CD4-positive, alpha-beta memory T cell (primary cell): ENCODE results near the gene ZAR1L. TPM values are rescaled to one million over a fixed set of nuclear protein-coding genes. Genes with fewer than 3 reads are reported as not detected.

Experiments
- CTCF ChIA-PET: fragments of 350-600 bp; sonication (Branson Sonifier 250); formaldehyde crosslinking; loops from one replicate; lab custom pipeline; 2021; ENCODE audit warnings: inconsistent platforms; ENCODE audit not compliant: partially characterized antibody; lab: Charles Lee
- POLR2A ChIA-PET: fragments of 350-600 bp; sonication (Branson Sonifier 250); formaldehyde crosslinking; loops from one replicate; lab custom pipeline; 2021; ENCODE audit not compliant: partially characterized antibody; lab: Charles Lee
- DNase-seq, 5 donors: peaks; one replicate each; pipeline versions ENCODE4 v3.0.0 to v3.0.0-alpha.2; 2020 to 2022; ENCODE audit warnings: mixed read lengths in 1 of 5
- H3K27ac ChIP-seq: one replicate; pipeline ENCODE4 v1.7.0; 2013; ENCODE audit warnings: low read depth, low read length
- H3K27me3 ChIP-seq: 2 replicates; pipeline ENCODE4 v1.7.0; 2013; ENCODE audit warnings: mild to moderate bottlenecking, low read length, moderate library complexity; ENCODE audit not compliant: insufficient read depth
- H3K36me3 ChIP-seq: 2 replicates; pipeline ENCODE4 v1.7.0; 2013; ENCODE audit warnings: mild to moderate bottlenecking, low read length, moderate library complexity; ENCODE audit not compliant: insufficient read depth
- H3K4me1 ChIP-seq: 2 replicates; pipeline ENCODE4 v1.7.0; 2013; ENCODE audit warnings: mild to moderate bottlenecking, low read length, moderate library complexity; ENCODE audit not compliant: insufficient read depth
- H3K4me3 ChIP-seq, 2 donors: one replicate each; pipeline ENCODE4 v1.7.0; 2013; ENCODE audit warnings: low read length in 2 of 2, mild to moderate bottlenecking in 1 of 2
- H3K9me3 ChIP-seq, 2 donors: one replicate each; pipeline ENCODE4 v1.7.0; 2013; ENCODE audit warnings: low read length in 2 of 2, control low read depth in 1 of 2; ENCODE audit not compliant: control insufficient read depth in 1 of 2
- H3K27ac Mint-ChIP-seq, 7 donors: one replicate each; pipeline ENCODE4 v1.8.0; 2020 to 2021; ENCODE audit warnings: mixed read lengths in 7 of 7, mild to moderate bottlenecking in 6 of 7, inconsistent platforms in 3 of 7, moderate library complexity in 3 of 7
- H3K27me3 Mint-ChIP-seq, 2 donors: one replicate each; pipeline ENCODE4 v1.8.0; 2020 to 2021; ENCODE audit warnings: mixed read lengths in 2 of 2
- H3K36me3 Mint-ChIP-seq, 2 donors: one replicate each; pipeline ENCODE4 v1.8.0; 2020 to 2021; ENCODE audit warnings: mixed read lengths in 2 of 2, inconsistent platforms in 1 of 2, mild to moderate bottlenecking in 1 of 2
- H3K4me1 Mint-ChIP-seq, 4 donors: one replicate each; pipeline ENCODE4 v1.8.0; 2020 to 2021; ENCODE audit warnings: mixed read lengths in 4 of 4, mild to moderate bottlenecking in 1 of 4
- H3K4me3 Mint-ChIP-seq, 8 donors: one replicate each; pipeline ENCODE4 v1.8.0; 2020 to 2021; ENCODE audit warnings: mixed read lengths in 8 of 8, mild to moderate bottlenecking in 7 of 8, moderate library complexity in 6 of 8, inconsistent platforms in 3 of 8
- H3K9me3 Mint-ChIP-seq, 8 donors: one replicate each; pipeline ENCODE4 v1.8.0; 2020 to 2021; ENCODE audit warnings: mixed read lengths in 8 of 8, mild to moderate bottlenecking in 5 of 8, inconsistent platforms in 3 of 8, moderate library complexity in 1 of 8
- intact Hi-C: fragments of 100-400 bp; cut with micrococcal nuclease; formaldehyde crosslinking; loops from one replicate; pipeline ENCODE4 v1.15.1; 2023
- polyA plus RNA-seq, 2 donors: library from polyadenylated mRNA; unstranded; fragments of 300-500 nt; fragmentation: Illumina TruSeq; gene quantifications; one replicate each; pipeline ENCODE4 v1.2.3, GENCODE V29; 2021
- total RNA-seq, 2 experiments: library from RNA; stranded (reverse); gene quantifications; one replicate each; pipeline ENCODE4 v1.2.3, GENCODE V29; 2021

Gene ZAR1L
- total and polyA plus RNA-seq, 4 experiments from 2014 or later: not detected

- POLR2A ChIA-PET: no interaction called here
- Mint-ChIP-seq H3K36me3 (peaks cover 19 to 30% of the 10 kb centered on the region in 2 donors), H3K4me1 (no peaks in the 10 kb centered on the region), H3K27me3 (no peaks in the 10 kb centered on the region), H3K4me3 (no peak overlapping the region), H3K27ac (no peak overlapping the region), H3K9me3 (no peaks in the 10 kb centered on the region)
- Histone ChIP-seq H3K36me3 (no peaks in the 10 kb centered on the region), H3K27me3 (no peaks in the 10 kb centered on the region), H3K9me3 (no peaks in the 10 kb centered on the region), H3K4me3 (no peak overlapping the region), H3K27ac (no peak overlapping the region), H3K4me1 (no peaks in the 10 kb centered on the region)
- DNase-seq: no peak
- CTCF ChIA-PET: interaction anchor here (1.0 kb wide), 1 partner anchor 14 kb away, joined by 4 read pairs; no protein-coding TSS in a partner anchor
- intact Hi-C loops: no loop called here
Observed at GRCh38 chr13:32282096-32282711, 33.0 kb downstream of the ZAR1L start.

GRCh38 chr13:32281096-32281495, 34.1 kb downstream of the ZAR1L start:
- no peaks in the 10 kb centered on the region for H3K4me1 ChIP-seq
- Mint-ChIP-seq H3K36me3 (peaks cover 21 to 34% of the 10 kb centered on the region in 2 donors), H3K27me3 (no peaks in the 10 kb centered on the region), H3K27ac (peak overlapping the region in 1 of 7 donors; percentile 22), H3K4me3 (no peak overlapping the region), H3K9me3 (no peaks in the 10 kb centered on the region), H3K4me1 (no peaks in the 10 kb centered on the region)
- ChIA-PET CTCF (no interaction called here), POLR2A (no interaction called here)
- intact Hi-C loops: no loop called here
- DNase-seq: no peak
- H3K36me3 ChIP-seq: no peaks in the 10 kb centered on the region
- H3K4me3 ChIP-seq: no peak overlapping the region
- H3K27me3 ChIP-seq: no peaks in the 10 kb centered on the region
- no peak overlapping the region for H3K27ac ChIP-seq
- no peaks in the 10 kb centered on the region for H3K9me3 ChIP-seq

GRCh38 chr13:32278426-32278825, 36.7 kb downstream of the ZAR1L start:
- no peaks in the 10 kb centered on the region for H3K27me3 ChIP-seq
- no peaks in the 10 kb centered on the region for H3K9me3 ChIP-seq
- POLR2A ChIA-PET: no interaction called here
- intact Hi-C loops: no loop called here
- no peak overlapping the region for H3K4me3 ChIP-seq
- H3K27ac ChIP-seq: no peak overlapping the region
- Mint-ChIP-seq H3K36me3 (peaks cover 29 to 39% of the 10 kb centered on the region in 2 donors), H3K27ac (no peak overlapping the region), H3K4me3 (no peak overlapping the region), H3K27me3 (no peaks in the 10 kb centered on the region), H3K4me1 (no peaks in the 10 kb centered on the region), H3K9me3 (no peaks in the 10 kb centered on the region)
- DNase-seq: no peak
- H3K4me1 ChIP-seq: no peaks in the 10 kb centered on the region
- H3K36me3 ChIP-seq: no peaks in the 10 kb centered on the region
- CTCF ChIA-PET: no interaction called here

- intact Hi-C loops: no loop called here
- Histone ChIP-seq H3K36me3 (no peaks in the 10 kb centered on the region), H3K9me3 (no peaks in the 10 kb centered on the region), H3K27ac (no peak overlapping the region), H3K27me3 (no peaks in the 10 kb centered on the region), H3K4me3 (no peak overlapping the region), H3K4me1 (no peaks in the 10 kb centered on the region)
- CTCF ChIA-PET: interaction anchor here (1.6 kb wide), 1 partner anchor 10 kb away, joined by 7 read pairs; no protein-coding TSS in a partner anchor
- H3K4me1 Mint-ChIP-seq: no peaks in the 10 kb centered on the region
- H3K4me3 Mint-ChIP-seq: no peak overlapping the region
- peaks cover 29 to 39% of the 10 kb centered on the region in 2 donors for H3K36me3 Mint-ChIP-seq
- H3K27ac Mint-ChIP-seq: no peak overlapping the region
- no peaks in the 10 kb centered on the region for H3K27me3 Mint-ChIP-seq
- DNase-seq: no peak
- POLR2A ChIA-PET: no interaction called here
- no peaks in the 10 kb centered on the region for H3K9me3 Mint-ChIP-seq
Observed at GRCh38 chr13:32277839-32278238, 37.3 kb downstream of the ZAR1L start.

- Mint-ChIP-seq H3K27me3 (no peaks in the 10 kb centered on the region), H3K4me1 (peaks cover 0 to 4% (median 0%) of the 10 kb centered on the region in 4 donors), H3K27ac (no peak overlapping the region), H3K36me3 (peaks cover 25 to 31% of the 10 kb centered on the region in 2 donors), H3K9me3 (no peaks in the 10 kb centered on the region), H3K4me3 (no peak overlapping the region)
- H3K4me3 ChIP-seq: no peak overlapping the region
- ChIA-PET CTCF (no interaction called here), POLR2A (no interaction called here)
- H3K9me3 ChIP-seq: no peaks in the 10 kb centered on the region
- no peaks in the 10 kb centered on the region for H3K4me1 ChIP-seq
- H3K36me3 ChIP-seq: no peaks in the 10 kb centered on the region
- H3K27ac ChIP-seq: no peak overlapping the region
- no peaks in the 10 kb centered on the region for H3K27me3 ChIP-seq
- DNase-seq: no peak
- intact Hi-C loops: no loop called here
Observed at GRCh38 chr13:32272021-32272683, 43.0 kb downstream of the ZAR1L start.

- Histone ChIP-seq H3K4me3 (no peak overlapping the region), H3K9me3 (no peaks in the 10 kb centered on the region), H3K36me3 (no peaks in the 10 kb centered on the region), H3K27me3 (no peaks in the 10 kb centered on the region), H3K27ac (no peak overlapping the region), H3K4me1 (no peaks in the 10 kb centered on the region)
- H3K27me3 Mint-ChIP-seq: no peaks in the 10 kb centered on the region
- intact Hi-C loops: loop anchor here (1.0 kb wide), 2 partner anchors 42 to 175 kb away; no protein-coding TSS in a partner anchor
- peak overlapping the region in 1 of 7 donors; percentile 61 for H3K27ac Mint-ChIP-seq
- POLR2A ChIA-PET: interaction anchor here (0.8 kb wide), 1 partner anchor 47 kb away, joined by 3 read pairs; the partner anchor contains the start of genes BRCA2 and ZAR1L
- peaks cover 0 to 4% (median 0%) of the 10 kb centered on the region in 4 donors for H3K4me1 Mint-ChIP-seq
- CTCF ChIA-PET: interaction anchor here (0.7 to 4.0 kb wide), 11 partner anchors 9 to 313 kb away, joined by 3 to 14 read pairs (median 5); partner anchors contain the start of genes BRCA2 and ZAR1L
- H3K36me3 Mint-ChIP-seq: peaks cover 30 to 31% of the 10 kb centered on the region in 2 donors
- DNase-seq: peak; percentile 26 to 41 (median 40)
- H3K9me3 Mint-ChIP-seq: no peaks in the 10 kb centered on the region
- peak overlapping the region in 1 of 8 donors; percentile 55 for H3K4me3 Mint-ChIP-seq
Observed at GRCh38 chr13:32267836-32268439, 47.2 kb downstream of the ZAR1L start.

DNA sequence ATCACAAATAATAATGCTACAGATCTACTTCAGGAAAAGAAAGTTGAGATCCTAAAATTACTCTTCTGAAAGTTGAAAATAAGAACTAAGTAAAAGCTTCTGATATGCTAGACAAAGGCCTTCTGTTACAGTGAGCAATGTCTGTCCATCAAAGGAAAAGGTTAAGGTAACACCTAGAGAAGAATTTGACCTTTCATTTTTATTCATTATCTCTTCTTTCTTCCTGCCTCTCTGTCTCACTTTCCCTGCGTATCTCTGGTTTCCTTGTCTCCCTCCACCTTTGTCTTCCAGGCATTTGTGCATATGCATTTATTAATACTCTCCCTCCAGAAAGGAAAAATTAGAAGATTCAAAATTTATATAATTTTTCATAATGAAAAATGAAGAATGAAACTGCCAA, 49.0 kb downstream of the ZAR1L start:
- Mint-ChIP-seq H3K36me3 (peaks cover 28 to 35% of the 10 kb centered on the region in 2 donors), H3K4me3 (no peak overlapping the region), H3K9me3 (no peaks in the 10 kb centered on the region), H3K4me1 (peaks cover 0 to 4% (median 0%) of the 10 kb centered on the region in 4 donors), H3K27ac (peak overlapping the region in 1 of 7 donors; percentile 15), H3K27me3 (no peaks in the 10 kb centered on the region)
- Histone ChIP-seq H3K36me3 (no peaks in the 10 kb centered on the region), H3K4me3 (no peak overlapping the region), H3K27me3 (no peaks in the 10 kb centered on the region), H3K27ac (no peak overlapping the region), H3K9me3 (no peaks in the 10 kb centered on the region), H3K4me1 (no peaks in the 10 kb centered on the region)
- no peak for DNase-seq
- POLR2A ChIA-PET: no interaction called here
- intact Hi-C loops: no loop called here
- CTCF ChIA-PET: no interaction called here
